Nephron progenitor cell (in vitro differentiated cells): ENCODE measurements around the gene NKD1.

Experiments used
- DNase-seq: peaks from one replicate; pipeline ENCODE4 v3.0.0; 2021
- H3K27ac Mint-ChIP-seq: 2 replicates; pipeline ENCODE4 v1.8.0; 2021; ENCODE audit warnings: mild to moderate bottlenecking, moderate library complexity, mixed read lengths
- H3K27me3 Mint-ChIP-seq: 2 replicates; pipeline ENCODE4 v1.8.0; 2021; ENCODE audit warnings: mild to moderate bottlenecking, low read depth, mixed read lengths; ENCODE audit not compliant: poor library complexity
- H3K36me3 Mint-ChIP-seq: 2 replicates; pipeline ENCODE4 v1.8.0; 2021; ENCODE audit warnings: low read depth, mixed read lengths
- H3K4me1 Mint-ChIP-seq: 2 replicates; pipeline ENCODE4 v1.8.0; 2021; ENCODE audit warnings: mixed read lengths
- H3K4me3 Mint-ChIP-seq: 2 replicates; pipeline ENCODE4 v1.8.0; 2021; ENCODE audit warnings: mild to moderate bottlenecking, moderate library complexity, mixed read lengths
- H3K9me3 Mint-ChIP-seq: 2 replicates; pipeline ENCODE4 v1.8.0; 2021; ENCODE audit warnings: mild to moderate bottlenecking, moderate library complexity, mixed read lengths
- CTCF ChIP-seq: fragments of 200-600 bp; sonication (generic); IDR thresholded peaks from 2 replicates; pipeline ENCODE4 v1.5.0; 2021; ENCODE audit warnings: antibody characterized with exemption

The NKD1 gene

GRCh38 chr16:50653633-50654519, 105.7 kb downstream of the NKD1 start:
- H3K4me1 Mint-ChIP-seq = peaks cover 27% of the 10 kb centered on the region
- no peak overlapping the region for H3K4me3 Mint-ChIP-seq
- H3K27me3 Mint-ChIP-seq = peaks cover 12% of the 10 kb centered on the region
- H3K9me3 Mint-ChIP-seq = no peaks in the 10 kb centered on the region
- no peak for TF ChIP-seq CTCF
- peak overlapping the region; percentile 39 for H3K27ac Mint-ChIP-seq
- H3K36me3 Mint-ChIP-seq = peaks cover 13% of the 10 kb centered on the region
- no peak for DNase-seq

GRCh38 chr16:50655558-50656055, 107.4 kb downstream of the NKD1 start:
- no peak overlapping the region for H3K4me3 Mint-ChIP-seq
- no peak for TF ChIP-seq CTCF
- H3K9me3 Mint-ChIP-seq = no peaks in the 10 kb centered on the region
- peaks cover 36% of the 10 kb centered on the region for H3K4me1 Mint-ChIP-seq
- no peak overlapping the region for H3K27ac Mint-ChIP-seq
- peaks cover 7% of the 10 kb centered on the region for H3K36me3 Mint-ChIP-seq
- H3K27me3 Mint-ChIP-seq = peaks cover 8% of the 10 kb centered on the region
- DNase-seq = no peak

GRCh38 chr16:50657241-50657640, 109.0 kb downstream of the NKD1 start:
- DNase-seq = no peak
- Mint-ChIP-seq H3K27ac (peak overlapping the region; percentile 46), H3K27me3 (peaks cover 8% of the 10 kb centered on the region), H3K4me1 (peaks cover 36% of the 10 kb centered on the region), H3K36me3 (no peaks in the 10 kb centered on the region), H3K4me3 (no peak overlapping the region), H3K9me3 (no peaks in the 10 kb centered on the region)
- no peak for TF ChIP-seq CTCF

- no peak overlapping the region for H3K4me3 Mint-ChIP-seq
- H3K27me3 Mint-ChIP-seq = peaks cover 8% of the 10 kb centered on the region
- no peak overlapping the region for H3K27ac Mint-ChIP-seq
- peaks cover 5% of the 10 kb centered on the region for H3K36me3 Mint-ChIP-seq
- H3K4me1 Mint-ChIP-seq = peaks cover 32% of the 10 kb centered on the region
- no peak for DNase-seq
- peaks cover 5% of the 10 kb centered on the region for H3K9me3 Mint-ChIP-seq
- no peak for TF ChIP-seq CTCF
Measured at GRCh38 chr16:50659806-50660205, 111.6 kb downstream of the NKD1 start.

- H3K4me1 Mint-ChIP-seq = peaks cover 25% of the 10 kb centered on the region
- H3K9me3 Mint-ChIP-seq = peaks cover 5% of the 10 kb centered on the region
- peaks cover 3% of the 10 kb centered on the region for H3K27me3 Mint-ChIP-seq
- no peak for DNase-seq
- no peak overlapping the region for H3K4me3 Mint-ChIP-seq
- peaks cover 7% of the 10 kb centered on the region for H3K36me3 Mint-ChIP-seq
- H3K27ac Mint-ChIP-seq = no peak overlapping the region
- no peak for TF ChIP-seq CTCF
Measured at GRCh38 chr16:50662306-50662940, 114.2 kb downstream of the NKD1 start.
